Gastrocnemius medialis (tissue), 4 donors: Measurements from ENCODE around the gene RAB3C.

ENCODE experiments used
- CTCF ChIP-seq, 5 experiments: fragments of 450-650 bp in 3 of 5; fragments of 200-600 bp in 2 of 5; sonication (generic) in 2 of 5; IDR thresholded peaks in 4 of 5; conservative IDR thresholded peaks in 1 of 5; 1 replicate in 4 of 5; 2 replicates in 1 of 5; pipeline ENCODE4 v1.5.1; 2016 to 2019; ENCODE audit warnings: antibody characterized with exemption in 5 of 5, mild to moderate bottlenecking in 3 of 5, moderate library complexity in 3 of 5
- POLR2A ChIP-seq, 2 donors: fragments of 450-650 bp; IDR thresholded peaks; one replicate each; pipeline ENCODE4 v1.6.1; 2017; ENCODE audit warnings: antibody characterized with exemption in 2 of 2, mild to moderate bottlenecking in 2 of 2, moderate library complexity in 2 of 2

GRCh38 chr5:58875599-58875998 lies 292.7 kb downstream of the RAB3C start:
- no peak for TF ChIP-seq CTCF (IDR thresholded peaks at IDR 0.05 in 4 of 5, conservative IDR thresholded peaks at IDR 0.05 in 1 of 5)
- no peak for TF ChIP-seq POLR2A (IDR thresholded peaks at IDR 0.05)
